Stimulated activated CD4-positive, alpha-beta T cell treated with anti-CD3 and anti-CD28 coated beads, TNF-alpha, amount 100 ng/mL, for 4 hours (primary cell): Measurements from ENCODE around the gene VASP.
A peak's percentile ranks its signal among the peaks of the same experiment; 100 is the strongest.
"Not testable (repeated sequence)": the region's sequence is repeated elsewhere in the genome, so short reads cannot be mapped to it uniquely, and the experiment has no call there.

Experiments used
- DNase-seq, 3 experiments: peaks; one replicate each; pipeline ENCODE4 v3.0.0-alpha.2; 2020; ENCODE audit warnings: low read depth in 3 of 3

VASP gene

DNA sequence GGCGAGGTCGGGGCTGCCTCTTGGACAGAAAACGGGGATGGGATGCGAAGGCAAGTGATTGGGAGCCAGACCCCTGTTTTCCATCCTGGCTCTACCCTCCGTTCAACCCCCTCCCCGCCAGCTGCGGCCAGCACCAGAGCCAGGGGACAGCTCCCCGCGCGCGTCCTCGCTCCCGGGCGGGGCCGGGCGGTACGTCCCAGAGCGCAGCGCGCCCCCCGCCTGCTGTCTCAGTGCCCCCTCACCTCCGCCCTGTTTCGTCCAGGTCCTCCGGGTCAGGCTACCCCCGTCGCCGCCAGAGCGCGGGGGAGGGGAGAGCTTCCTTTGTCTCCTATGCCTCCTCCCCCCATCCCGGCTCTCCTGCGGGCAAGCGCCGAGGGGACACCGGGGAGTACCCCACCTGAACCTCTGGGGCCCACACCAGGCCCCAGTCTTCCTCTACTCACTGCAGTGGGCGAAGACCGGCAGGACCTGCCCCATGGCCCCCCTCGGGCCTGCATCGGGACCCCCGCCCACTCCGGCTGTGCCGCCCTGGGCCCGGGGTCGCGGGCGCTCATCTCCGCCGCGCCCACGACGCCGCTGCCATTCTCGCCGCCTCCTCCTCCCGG lies 10.8 kb upstream of the VASP start:
- no peak for DNase-seq

DNA sequence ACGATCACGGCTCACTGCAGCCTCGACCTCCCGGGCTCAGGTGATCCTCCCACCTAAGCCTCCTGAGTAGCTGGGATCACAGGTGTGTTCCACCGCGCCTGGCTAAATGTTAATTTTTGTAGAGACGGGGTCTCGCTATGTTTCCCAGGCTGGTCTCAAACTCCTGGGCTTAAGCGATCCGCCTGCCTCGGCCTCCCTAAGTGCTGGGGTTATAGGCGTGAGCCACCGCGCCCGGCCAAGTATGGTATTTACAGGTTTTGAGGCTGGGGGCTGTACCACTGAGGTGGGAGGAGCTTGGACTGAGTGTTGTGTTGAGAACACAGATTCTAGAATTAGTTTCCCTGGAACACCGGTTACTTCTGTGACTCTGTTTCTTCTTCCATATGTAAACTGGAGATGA lies 9.5 kb upstream of the VASP start:
- DNase-seq: no peak

DNA sequence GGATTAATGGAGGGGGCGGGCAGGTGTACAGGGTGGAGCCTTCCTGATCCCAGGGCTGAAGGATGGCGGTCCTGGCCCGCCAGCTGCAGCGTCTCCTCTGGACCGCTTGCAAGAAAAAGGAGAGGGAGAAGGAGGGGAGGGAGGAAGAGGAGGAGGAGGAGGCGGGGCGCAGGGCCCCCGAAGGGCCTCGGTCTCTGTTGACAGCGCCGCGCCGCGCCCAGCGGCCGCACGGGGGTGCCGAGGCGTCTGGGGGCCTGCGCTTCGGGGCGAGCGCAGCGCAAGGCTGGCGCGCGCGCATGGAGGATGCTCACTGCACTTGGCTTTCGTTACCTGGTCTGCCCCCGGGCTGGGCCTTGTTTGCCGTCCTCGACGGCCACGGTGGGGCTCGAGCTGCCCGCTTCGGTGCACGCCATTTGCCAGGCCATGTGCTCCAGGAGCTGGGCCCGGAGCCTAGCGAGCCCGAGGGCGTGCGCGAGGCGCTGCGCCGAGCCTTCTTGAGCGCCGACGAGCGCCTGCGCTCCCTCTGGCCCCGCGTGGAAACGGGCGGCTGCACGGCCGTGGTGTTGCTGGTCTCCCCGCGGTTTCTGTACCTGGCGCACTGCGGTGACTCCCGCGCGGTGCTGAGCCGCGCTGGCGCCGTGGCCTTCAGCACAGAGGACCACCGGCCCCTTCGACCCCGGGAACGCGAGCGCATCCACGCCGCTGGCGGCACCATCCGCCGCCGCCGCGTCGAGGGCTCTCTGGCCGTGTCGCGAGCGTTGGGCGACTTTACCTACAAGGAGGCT lies 8.7 kb upstream of the VASP start, which contains the start of gene PPM1N:
PPM1N (plus strand) TSS at position 33 of the 785 bp plus-strand sequence; CDS start at position 63, 30 bp downstream.
- peak in 2 of 3 experiments; percentile 41 to 44 for DNase-seq

DNA sequence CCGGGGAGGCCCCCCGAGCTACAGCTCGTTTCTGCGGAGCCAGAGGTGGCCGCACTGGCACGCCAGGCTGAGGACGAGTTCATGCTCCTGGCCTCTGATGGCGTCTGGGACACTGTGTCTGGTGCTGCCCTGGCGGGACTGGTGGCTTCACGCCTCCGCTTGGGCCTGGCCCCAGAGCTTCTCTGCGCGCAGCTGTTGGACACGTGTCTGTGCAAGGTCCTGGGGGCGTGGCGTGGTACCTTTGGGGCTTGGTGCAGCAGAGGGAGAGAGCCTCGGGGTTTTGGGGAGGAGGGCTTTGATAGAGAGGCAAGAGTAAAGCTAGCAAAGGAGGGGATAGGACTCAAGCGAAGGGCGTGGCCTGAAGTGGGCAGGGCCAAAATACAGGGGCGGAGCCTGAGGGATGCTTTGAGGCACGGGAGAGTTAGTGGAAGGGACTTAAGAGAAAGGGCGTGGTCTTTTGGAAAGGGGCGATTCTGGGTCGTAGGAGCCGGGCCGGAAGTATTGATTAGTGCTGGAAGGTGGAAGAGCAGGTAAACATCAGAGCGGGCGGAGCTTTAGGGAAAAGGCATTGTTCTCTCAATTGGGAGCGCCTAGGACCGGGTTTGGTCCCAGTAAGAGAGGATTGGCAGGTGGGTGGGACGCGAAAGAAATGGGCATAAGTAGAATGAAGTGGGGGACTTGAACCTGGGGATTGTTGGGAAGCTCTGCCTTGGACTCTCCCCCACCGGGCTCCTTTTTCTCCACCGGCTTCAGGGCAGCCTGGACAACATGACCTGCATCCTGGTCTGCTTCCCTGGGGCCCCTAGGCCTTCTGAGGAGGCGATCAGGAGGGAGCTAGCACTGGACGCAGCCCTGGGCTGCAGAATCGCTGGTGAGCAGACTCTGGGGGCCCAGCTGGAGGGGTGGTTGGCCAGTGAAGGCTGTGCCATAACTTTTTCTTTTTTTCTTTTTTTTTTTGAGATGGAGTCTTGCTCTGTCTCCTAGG lies 7.8 kb upstream of the VASP start:
- peak in 2 of 3 experiments; percentile 44 to 64 for DNase-seq

DNA sequence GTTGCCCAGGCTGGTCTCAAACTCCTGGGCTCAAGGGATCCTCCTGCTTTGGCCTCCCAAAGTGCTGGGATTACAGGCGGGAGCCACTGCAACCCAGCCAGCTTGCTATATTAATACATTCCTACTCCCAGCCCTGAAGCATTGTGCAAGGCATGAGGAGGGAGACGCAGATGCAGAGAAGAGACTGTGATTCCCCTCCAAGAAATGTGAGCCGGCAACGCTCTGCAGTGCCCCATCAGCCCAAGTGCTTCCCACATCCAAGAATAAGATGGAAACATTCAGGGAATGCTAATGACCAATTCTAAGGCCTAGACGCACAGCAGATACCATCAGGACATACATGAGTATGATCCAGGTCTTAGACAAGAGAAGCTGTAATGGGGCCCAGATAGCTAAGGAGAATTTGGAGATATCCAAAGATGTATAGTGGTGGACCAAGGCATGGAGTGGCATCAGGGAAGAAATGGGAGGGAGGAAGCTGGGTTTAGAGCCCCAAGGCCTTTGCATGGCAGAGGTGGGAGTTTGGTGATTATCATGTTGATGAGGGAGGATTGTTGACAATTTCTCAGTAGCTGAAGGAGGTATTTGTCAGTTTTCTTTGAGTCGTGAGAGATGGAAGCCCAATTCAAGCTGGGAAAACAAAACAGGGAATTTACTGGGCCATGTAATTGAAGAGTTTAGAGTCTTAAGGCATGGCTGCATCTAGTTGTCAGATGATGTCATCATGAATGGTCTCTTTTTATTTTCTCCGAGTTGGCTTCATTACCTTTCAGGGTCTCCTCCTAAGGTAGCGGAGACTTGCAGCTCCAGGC lies 6.2 kb upstream of the VASP start:
- no peak for DNase-seq

DNA sequence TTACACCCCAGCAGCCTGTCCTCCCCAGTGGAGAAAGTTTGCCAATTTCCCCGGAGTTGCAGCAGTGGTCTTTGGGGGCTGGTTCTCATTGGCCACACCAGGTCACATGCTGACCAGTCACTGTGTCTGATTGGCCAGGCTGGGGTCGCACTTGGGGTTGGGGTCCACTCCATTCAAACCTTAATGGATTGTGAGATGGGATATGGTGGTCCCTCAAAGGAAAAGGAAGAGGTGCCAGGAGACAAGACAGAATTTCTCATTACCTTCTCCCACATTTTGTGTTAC lies 5.6 kb upstream of the VASP start:
- no peak for DNase-seq

DNA sequence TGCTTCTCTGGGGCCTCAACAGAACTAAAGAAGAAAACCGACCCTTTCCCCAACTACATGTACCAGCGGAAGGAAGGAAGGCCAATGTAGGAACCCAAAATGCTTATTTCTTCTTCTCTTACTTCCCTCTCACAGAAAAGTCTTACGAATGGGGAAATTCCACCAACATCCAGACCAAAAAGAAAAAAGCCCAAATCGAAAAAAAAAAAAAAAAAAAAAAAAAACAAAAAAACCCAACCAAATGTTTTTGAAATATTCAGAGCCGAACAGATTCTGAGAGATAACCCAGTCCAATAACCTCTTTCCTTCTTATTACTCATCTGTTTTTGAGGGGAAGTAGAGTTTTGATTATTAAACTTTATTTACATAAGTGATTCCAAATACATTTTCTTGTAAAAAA lies 5.2 kb upstream of the VASP start:
- DNase-seq: no peak

DNA sequence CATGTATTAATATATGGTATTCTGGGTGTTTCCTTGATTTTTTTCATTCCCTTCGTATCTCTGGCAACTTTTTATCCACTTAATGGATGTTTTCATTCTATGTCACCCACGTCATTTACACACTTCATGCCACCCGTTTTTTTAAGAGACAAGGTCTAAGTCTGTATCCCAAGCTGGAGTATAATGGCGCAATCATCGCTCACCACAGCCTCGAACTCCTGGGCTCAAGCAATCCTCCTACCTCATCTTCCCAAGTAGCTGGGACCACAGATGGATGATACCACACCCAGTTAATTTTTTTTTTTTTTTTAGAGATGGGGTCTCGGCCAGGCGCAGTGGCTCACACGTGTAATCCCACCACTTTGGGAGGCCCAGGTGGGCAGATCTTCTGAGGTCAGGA lies 3.4 kb upstream of the VASP start:
- no peak for DNase-seq

DNA sequence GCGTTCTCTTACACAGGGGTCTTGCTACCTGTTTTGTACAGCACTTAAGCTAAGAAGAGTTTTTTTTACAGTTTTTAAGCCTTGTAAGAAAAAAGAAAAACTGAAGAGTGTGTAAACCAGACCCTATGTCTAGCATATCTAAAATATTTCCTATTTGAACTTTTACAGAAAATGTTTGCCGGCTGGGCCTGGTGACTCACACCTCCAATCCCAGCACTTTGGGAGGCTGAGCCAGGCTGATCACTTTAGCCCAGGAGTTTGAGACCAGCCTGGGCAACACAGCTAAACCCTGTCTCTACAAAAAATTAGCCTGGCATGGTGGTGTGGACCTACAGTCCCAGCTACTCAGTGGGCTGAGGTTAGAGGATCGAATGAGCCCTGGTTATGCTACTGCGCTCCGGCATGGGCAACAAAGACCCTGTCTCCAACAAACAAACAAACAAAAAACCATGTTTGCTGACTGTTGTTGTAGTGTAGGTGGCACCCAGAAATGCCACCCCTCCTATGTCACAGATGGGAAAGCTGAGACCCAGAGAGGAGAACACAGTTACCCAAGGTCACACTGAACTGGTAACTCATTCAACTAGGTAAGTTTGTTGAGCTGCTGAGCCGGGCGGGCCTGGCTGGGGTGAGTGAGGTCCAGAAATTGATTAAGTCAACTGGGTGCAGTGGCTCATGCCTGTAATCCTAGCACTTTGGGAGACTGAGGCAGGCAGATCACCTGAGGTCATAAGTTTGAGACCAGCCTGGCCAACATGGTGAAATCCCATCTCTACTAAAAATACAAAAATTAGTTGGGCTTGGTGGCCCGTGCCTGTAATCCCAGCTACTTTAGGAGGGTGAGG lies 1.9 kb upstream of the VASP start:
- DNase-seq: no peak

DNA sequence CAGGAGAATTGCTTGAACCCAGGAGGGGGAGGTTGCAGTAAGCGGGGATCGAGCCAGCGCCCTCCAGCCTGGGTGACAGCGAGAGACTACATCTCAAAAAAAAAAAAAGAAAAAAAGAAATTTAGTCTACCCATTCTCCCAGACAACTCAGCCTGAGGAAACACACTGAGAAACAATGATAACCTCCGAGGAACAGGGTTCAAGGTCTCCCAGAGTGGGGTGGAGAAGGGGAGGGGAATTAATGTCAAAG lies 1.4 kb upstream of the VASP start:
- DNase-seq: no peak

DNA sequence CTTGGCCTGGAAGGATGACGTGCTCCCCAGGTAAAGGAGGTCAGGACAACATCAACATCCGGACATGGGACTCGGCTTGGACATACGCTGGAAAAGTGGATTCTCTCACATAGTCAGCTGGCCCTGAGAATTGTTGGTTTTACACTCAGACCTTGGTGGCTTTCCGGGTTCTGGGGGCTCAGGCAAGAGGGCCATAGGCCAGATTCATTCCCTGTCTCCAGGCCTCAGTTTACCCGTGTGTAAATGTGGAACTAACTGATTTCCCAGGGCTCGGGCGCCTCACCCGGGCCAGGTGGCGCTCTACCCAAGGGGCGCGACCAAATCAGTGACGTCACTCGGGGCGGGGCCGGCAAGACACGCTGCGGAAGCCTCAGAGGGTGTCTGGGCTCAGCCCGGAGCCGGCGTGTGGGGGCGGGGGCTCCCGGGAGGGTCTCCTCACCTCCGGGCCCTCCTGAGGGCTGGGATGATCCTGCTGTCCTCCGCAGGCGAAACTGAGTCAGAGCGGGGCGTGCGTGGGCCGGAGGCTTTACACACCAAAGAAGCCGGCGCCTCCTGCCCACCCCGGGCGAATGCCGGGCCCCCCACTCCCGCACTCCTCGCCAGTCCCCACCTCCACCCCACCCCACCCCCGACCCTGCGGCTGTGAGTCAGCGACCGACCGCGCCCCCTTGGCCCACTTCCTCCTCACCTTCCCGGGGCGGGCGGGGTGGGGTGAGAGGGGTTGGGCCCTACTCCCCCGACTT lies 862 bp upstream of the VASP start:
- peak; percentile 98 to 99 (median 99) for DNase-seq

DNA sequence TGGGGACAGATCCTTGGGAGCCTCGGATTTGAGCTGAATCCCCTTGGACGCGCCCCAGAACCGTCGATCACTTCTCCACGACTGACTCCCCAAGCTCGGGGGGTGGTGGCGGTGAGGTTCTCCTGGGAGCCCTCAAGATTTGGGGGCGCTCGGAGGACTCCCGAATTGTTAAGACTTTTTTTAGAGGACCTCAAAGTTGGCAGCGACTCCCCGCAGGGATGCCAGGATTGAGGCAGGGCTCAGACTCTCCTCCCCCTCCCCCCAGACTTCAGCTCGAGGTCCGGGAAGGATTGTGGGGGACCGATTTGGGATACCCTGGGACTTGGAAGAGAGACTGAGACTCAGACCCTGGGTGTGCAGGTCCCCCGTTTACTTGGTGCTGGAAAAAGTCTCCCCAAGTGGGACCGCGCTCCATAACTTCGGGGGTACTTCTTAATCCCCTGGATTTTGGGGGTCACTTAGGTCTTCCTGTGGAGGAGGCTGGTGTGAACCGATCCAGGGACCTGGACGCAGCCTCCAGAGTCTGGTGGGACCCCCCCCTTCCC lies 665 bp downstream of the VASP start:
- DNase-seq: no peak

DNA sequence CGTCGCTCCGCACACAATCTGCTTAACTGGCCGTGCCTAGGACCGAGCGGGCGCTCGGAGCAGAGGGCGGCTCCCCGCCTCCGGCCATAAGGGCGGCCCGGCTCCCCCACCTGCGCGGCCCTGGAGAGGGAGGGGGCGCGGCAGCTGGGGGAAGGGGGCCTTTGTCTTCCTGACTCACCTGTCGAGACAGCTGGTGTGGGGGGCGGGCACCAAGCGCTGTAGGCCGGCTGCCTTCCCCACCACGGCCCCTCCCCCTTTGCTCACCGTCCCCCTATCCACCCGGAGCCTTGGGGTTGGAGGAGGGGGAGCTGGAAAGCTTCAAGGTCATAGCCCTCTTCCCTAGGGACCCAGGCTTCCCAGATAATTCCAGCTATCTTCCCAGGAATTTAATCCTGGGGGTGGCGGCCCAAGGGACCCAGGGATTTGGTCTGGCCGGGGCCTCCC lies 1.2 kb downstream of the VASP start:
- peak in 1 of 3 experiments; percentile 43 for DNase-seq

DNA sequence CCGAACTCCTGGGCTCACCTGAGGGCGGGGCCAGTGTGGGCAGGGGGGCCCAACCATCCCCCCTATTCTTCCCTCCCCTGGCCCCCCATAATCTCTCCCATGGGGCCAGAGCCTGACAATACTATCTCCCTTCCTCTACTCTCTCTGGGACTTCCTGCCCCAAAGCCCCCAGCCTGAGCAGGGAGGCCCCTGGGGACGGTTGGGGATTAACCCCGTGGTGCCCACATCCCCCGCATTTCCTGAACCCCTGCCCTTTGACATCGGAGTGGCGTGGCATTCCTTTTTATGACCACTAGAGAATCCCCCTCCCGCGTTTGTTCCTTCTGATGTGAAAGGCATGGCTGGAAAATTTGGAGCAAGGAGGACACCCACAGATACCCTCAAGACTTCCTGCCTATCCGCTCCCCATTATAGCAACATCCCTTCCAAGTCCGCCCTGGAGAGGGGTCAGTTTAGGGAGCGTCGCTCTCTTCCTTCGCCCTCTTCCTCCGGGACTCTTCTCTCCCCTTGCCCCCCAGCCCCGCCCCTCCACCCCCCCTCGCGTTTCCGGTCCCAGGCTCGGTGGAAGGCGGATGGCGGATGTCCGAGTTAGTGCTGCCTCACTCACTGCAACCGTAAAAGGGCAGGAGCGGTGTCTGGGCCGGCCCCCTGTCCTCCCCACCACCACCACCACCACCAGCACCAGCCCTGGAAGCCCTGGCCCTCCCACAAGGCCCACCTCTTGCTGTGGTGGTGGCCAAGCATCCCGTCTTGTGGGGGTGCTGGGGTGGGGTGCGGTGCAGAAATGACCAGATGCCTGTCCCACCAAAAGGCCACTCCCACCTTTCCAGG lies 1.8 kb downstream of the VASP start:
- no peak for DNase-seq

DNA sequence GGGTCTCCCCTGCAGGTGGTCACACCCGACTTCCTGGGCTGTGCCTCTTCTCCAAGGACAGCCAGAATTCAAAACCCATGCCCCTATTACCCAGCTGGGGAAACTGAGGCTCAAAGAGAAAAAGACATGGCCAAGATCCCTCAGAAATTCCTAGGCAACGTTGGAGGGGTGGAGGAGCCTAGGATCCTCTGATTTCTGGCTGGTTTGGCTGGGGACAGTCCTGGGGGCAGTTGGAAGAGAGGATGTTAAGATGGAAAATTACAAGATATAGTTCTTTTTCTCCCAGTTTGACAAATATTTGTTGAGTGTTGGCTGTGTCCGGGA lies 2.4 kb downstream of the VASP start:
- no peak for DNase-seq

DNA sequence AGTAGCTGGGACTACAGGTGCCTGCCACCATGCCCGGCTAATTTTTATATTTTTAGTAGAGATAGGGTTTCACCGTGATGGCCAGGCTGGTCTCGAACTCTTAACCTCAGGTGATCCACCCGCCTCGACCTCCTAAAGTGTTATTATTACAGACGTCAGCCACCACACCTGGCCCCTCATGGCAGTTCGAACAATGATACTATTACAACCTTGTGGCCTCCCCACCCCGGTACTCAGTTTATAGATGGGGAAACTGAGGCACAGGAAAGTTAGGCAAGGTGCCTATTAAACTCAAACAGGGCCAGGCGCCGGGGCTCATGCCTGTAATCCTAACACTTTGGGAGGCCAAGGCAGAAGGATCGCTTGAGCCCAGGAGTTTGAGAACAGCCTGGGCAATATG lies 3.1 kb downstream of the VASP start:
- DNase-seq: not testable (repeated sequence)

DNA sequence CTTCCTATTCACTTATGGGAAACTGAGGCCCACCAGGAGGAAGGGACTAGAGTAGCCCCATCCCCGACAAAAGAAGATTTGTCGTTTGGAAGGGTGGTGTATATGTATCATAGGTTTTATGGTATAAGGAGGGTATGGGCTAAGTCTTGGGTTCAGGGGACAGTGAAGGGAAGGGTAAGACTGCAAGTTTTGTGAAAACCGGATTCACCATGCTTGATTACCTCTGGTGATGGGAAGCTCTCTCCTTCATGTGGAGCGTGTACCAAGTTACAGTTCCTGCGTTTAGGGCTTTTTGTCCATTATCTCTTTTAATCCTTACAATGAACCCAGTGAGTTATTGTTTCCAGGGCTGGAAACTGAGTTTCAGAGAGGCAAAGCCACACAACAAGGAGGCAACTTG lies 3.8 kb downstream of the VASP start:
- no peak for DNase-seq

DNA sequence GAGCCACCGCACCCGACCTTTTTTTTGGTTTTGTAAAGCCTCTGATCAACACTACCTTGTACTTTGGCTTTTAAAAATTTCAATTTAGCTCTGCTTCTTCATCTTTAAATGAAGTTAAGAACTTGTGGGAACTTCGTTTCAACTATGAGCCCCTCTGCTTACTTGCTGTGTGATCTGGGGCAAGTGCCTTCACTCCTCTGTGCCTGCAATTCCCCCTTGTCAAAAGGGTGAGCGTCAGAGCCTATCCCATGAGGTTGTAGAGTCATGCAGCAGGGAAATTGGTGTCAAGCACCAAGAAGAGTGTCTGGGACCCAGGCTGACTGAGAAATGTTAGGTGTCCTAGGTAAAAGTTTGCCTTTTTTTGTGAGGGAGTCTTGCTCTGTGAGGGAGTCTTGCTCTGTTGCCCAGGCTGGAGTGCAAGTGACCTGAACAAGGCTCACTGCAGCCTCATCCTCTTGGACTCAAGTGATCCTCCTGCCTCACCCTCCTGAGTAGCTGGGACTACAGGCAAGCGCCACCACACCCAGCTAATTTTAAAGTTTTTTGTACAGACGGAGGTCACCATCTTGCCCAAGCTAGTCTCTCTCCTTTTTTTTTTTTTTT lies 5.7 kb downstream of the VASP start:
- DNase-seq: no peak
